ENCODE data around the gene MAEL. TPM values are rescaled to one million over a fixed set of nuclear protein-coding genes. Genes with fewer than 3 reads are reported as not detected.
A peak's percentile ranks its signal among the peaks of the same experiment; 100 is the strongest.

The MAEL gene
- total RNA-seq, 1 donor from 2014 or later = 0.21 TPM

DNA sequence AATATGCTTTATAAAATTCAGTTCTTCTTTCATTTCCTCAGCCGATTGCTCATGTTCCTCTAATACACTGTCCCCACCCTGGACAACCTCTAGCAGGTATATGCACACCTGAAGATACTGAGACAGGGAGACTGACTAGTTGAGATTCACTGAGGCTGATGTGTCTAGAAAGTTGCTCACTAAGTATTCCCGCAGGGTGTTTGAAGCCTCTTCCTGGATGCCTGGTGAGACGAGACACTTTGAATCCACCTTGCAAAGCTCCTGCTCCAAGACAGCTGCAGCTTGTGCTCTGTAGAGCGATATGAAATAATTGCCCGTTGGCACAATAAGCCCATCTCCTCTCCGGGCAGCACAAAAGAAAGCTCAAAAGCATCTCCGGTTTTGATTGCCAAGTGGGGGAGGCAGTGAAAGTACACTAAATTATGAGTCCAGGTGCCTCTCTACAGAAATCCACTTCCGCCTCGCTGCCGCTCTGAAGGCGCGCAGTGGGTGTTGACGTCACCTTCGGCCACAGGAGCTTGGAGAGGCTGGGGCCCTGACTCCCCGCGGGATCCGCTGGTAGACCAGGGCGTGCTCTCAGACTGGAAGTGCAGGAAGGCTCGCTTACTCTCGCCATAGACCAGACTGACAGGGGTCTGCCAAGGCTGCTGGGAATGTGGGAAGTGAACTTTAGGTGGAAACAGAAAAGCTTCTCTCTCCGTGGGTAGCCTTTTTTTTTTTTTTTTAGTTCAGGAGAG lies 54.8 kb downstream of the MAEL start:
- Mint-ChIP-seq H3K4me1 (no peaks in the 10 kb centered on the region), H3K27ac (ENCODE audit: unreplicated experiment) (no peak overlapping the region), H3K36me3 (ENCODE audit: low read depth) (no peaks in the 10 kb centered on the region), H3K4me3 (no peak overlapping the region), H3K9me3 (no peaks in the 10 kb centered on the region), H3K27me3 (ENCODE audit: low read depth) (peaks cover 5% of the 10 kb centered on the region)
- TF ChIP-seq CTCF (conservative IDR thresholded peaks at IDR 0.05) = no peak
- DNase-seq (ENCODE audit: low read depth, low spot score) = no peak

DNA sequence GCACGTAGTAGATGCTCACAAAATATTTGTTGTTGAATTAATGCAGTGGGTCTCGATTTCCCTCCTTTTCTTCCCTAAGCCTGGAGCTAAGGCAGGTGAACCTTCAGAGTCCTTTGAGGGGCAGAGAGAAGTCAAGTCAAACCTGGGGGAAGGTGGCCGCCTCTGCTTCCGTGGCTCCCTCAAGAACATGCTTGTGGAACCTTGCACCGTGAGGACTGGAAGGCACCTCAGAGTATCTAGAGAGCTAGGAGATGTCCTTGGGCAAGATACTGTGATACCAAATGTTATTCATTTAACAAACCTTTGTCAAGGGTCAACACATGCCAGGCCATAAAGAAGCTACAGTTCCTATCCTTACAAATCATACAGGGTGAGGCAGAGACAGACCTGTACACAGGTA lies 62.8 kb downstream of the MAEL start:
- H3K4me3 Mint-ChIP-seq = no peak overlapping the region
- H3K4me1 Mint-ChIP-seq = no peaks in the 10 kb centered on the region
- no peak overlapping the region for H3K27ac Mint-ChIP-seq (ENCODE audit: unreplicated experiment)
- no peak for DNase-seq (ENCODE audit: low read depth, low spot score)
- H3K9me3 Mint-ChIP-seq = no peaks in the 10 kb centered on the region
- no peak for TF ChIP-seq CTCF (conservative IDR thresholded peaks at IDR 0.05)
- H3K27me3 Mint-ChIP-seq (ENCODE audit: low read depth) = peaks cover 3% of the 10 kb centered on the region
- no peaks in the 10 kb centered on the region for H3K36me3 Mint-ChIP-seq (ENCODE audit: low read depth)

GRCh38 chr1:167052389-167052788 lies 63.3 kb downstream of the MAEL start:
- Mint-ChIP-seq H3K27me3 (ENCODE audit: low read depth) (peaks cover 3% of the 10 kb centered on the region), H3K4me3 (no peak overlapping the region), H3K36me3 (ENCODE audit: low read depth) (no peaks in the 10 kb centered on the region), H3K27ac (ENCODE audit: unreplicated experiment) (no peak overlapping the region), H3K9me3 (no peaks in the 10 kb centered on the region), H3K4me1 (no peaks in the 10 kb centered on the region)
- peak; percentile 22 for DNase-seq (ENCODE audit: low read depth, low spot score)
- peak; percentile 57 for TF ChIP-seq CTCF (conservative IDR thresholded peaks at IDR 0.05)

DNA sequence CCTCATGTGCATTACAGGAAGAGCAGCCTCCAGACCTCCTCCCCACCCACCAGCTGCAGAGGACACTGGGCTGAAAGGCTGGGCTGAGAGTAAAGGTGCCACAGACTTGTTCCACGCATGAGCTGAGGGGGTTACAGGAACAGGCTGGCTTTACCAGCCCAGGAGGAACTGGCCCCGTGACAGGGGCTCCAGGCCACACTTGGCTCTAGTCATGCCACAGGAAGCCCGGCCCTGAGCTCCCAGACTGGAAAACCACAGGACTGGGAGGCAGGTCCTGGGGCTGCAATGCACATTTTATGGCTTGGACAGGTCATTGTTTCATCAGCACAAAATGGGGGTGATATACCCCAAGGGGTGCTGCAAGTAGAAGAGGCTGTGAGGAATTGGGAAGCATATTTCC lies 65.5 kb downstream of the MAEL start:
- no peaks in the 10 kb centered on the region for H3K36me3 Mint-ChIP-seq (ENCODE audit: low read depth)
- H3K27ac Mint-ChIP-seq (ENCODE audit: unreplicated experiment) = no peak overlapping the region

GRCh38 chr1:167054946-167055630 lies 66.0 kb downstream of the MAEL start:
- Mint-ChIP-seq H3K27me3 (ENCODE audit: low read depth) (peaks cover 6% of the 10 kb centered on the region), H3K36me3 (ENCODE audit: low read depth) (no peaks in the 10 kb centered on the region), H3K27ac (ENCODE audit: unreplicated experiment) (no peak overlapping the region), H3K9me3 (no peaks in the 10 kb centered on the region), H3K4me1 (peaks cover 8% of the 10 kb centered on the region), H3K4me3 (no peak overlapping the region)
- no peak for TF ChIP-seq CTCF (conservative IDR thresholded peaks at IDR 0.05)
- DNase-seq (ENCODE audit: low read depth, low spot score) = no peak

More for the DNA sequence above, 65.5 kb downstream of the MAEL start:
- H3K27me3 Mint-ChIP-seq (ENCODE audit: low read depth) = peaks cover 6% of the 10 kb centered on the region
- no peaks in the 10 kb centered on the region for H3K9me3 Mint-ChIP-seq
- H3K4me1 Mint-ChIP-seq = peaks cover 8% of the 10 kb centered on the region
- TF ChIP-seq CTCF (conservative IDR thresholded peaks at IDR 0.05) = no peak
- no peak overlapping the region for H3K4me3 Mint-ChIP-seq
- DNase-seq (ENCODE audit: low read depth, low spot score) = no peak

Measured in neural crest cell (in vitro differentiated cells).